GM20000 (cell line): ENCODE data around the gene RENBP.

Experiments used
- DNase-seq: peaks from one replicate; pipeline ENCODE4 v3.0.0; 2012; ENCODE audit warnings: low spot score
- CTCF ChIP-seq: IDR thresholded peaks from 2 replicates; pipeline ENCODE4 v1.5.1; 2012; ENCODE audit warnings: mild to moderate bottlenecking, control low read depth; ENCODE audit errors: extremely low read depth, missing control alignments

RENBP gene

GRCh38 chrX:153953342-153953830, 8.9 kb upstream of the RENBP start:
- peak; percentile 72 for TF ChIP-seq CTCF
- DNase-seq = peak; percentile 86

- TF ChIP-seq CTCF = no peak
- no peak for DNase-seq
Observed at GRCh38 chrX:153952373-153953026, 8.1 kb upstream of the RENBP start.

- no peak for DNase-seq
- TF ChIP-seq CTCF = no peak
Observed at GRCh38 chrX:153951683-153952372, 7.4 kb upstream of the RENBP start.

GRCh38 chrX:153950127-153950526, 5.7 kb upstream of the RENBP start:
- no peak for DNase-seq
- TF ChIP-seq CTCF = no peak

- no peak for TF ChIP-seq CTCF
- no peak for DNase-seq
Observed at GRCh38 chrX:153948847-153949805, 4.7 kb upstream of the RENBP start.

- DNase-seq = no peak
- no peak for TF ChIP-seq CTCF
Observed at GRCh38 chrX:153948002-153948466, 3.6 kb upstream of the RENBP start.
